HG03060 (cell line): ENCODE measurements around the gene BANF1.

ENCODE experiments used
- ATAC-seq: cut with Tn5 transposase; IDR thresholded peaks from one replicate; pipeline ENCODE4 v1.9.1; 2021; ENCODE audit warnings: low read depth, moderate number of reproducible peaks; ENCODE audit not compliant: unreplicated experiment

The BANF1 gene

GRCh38 chr11:65977621-65978390, 24.5 kb upstream of the BANF1 start:
- no peak for ATAC-seq

- ATAC-seq: no peak
These were observed 23.7 kb upstream of the BANF1 start for GRCh38 chr11:65978391-65979238.

- ATAC-seq: no peak
These were observed 23.0 kb upstream of the BANF1 start for GRCh38 chr11:65979261-65979759.

GRCh38 chr11:65981101-65981740, 21.1 kb upstream of the BANF1 start:
- no peak for ATAC-seq

- no peak for ATAC-seq
These were observed 20.1 kb upstream of the BANF1 start for GRCh38 chr11:65981972-65982823.

GRCh38 chr11:65982824-65983588, 19.3 kb upstream of the BANF1 start:
- no peak for ATAC-seq

GRCh38 chr11:65983589-65983987, 18.7 kb upstream of the BANF1 start:
- ATAC-seq: no peak

GRCh38 chr11:65987336-65987735, 15.0 kb upstream of the BANF1 start:
- no peak for ATAC-seq

- ATAC-seq: peak; percentile 84
These were observed 13.3 kb upstream of the BANF1 start for GRCh38 chr11:65988791-65989592.

- no peak for ATAC-seq
These were observed 10.2 kb upstream of the BANF1 start for GRCh38 chr11:65992056-65992455.

GRCh38 chr11:65997286-65997685, 5.0 kb upstream of the BANF1 start:
- ATAC-seq: no peak

GRCh38 chr11:66002648-66003225, 434 bp downstream of the BANF1 start:
- peak; percentile 25 for ATAC-seq

GRCh38 chr11:66003291-66003690, 988 bp downstream of the BANF1 start:
- no peak for ATAC-seq

GRCh38 chr11:66004186-66004585, 1.9 kb downstream of the BANF1 start:
- no peak for ATAC-seq

GRCh38 chr11:66006134-66006890, 4.0 kb downstream of the BANF1 start:
- ATAC-seq: no peak

- ATAC-seq: no peak
These were observed 4.5 kb downstream of the BANF1 start for GRCh38 chr11:66006891-66007176.

- ATAC-seq: no peak
These were observed 4.9 kb downstream of the BANF1 start for GRCh38 chr11:66007201-66007634.

GRCh38 chr11:66008095-66008467, 5.8 kb downstream of the BANF1 start:
- no peak for ATAC-seq
